Left lung (tissue), 10 donors: Measurements from ENCODE around the gene CORO1C. TPM values are rescaled to one million over a fixed set of nuclear protein-coding genes. Genes with fewer than 3 reads are reported as not detected.
A peak's percentile ranks its signal among the peaks of the same experiment; 100 is the strongest.

Source experiments
- ATAC-seq: fragments of 200-7000 bp; cut with Tn5 transposase; one replicate; pipeline ENCODE4 v1.9.1; 2020; ENCODE audit warnings: moderate library complexity
- DNase-seq, 4 donors: peaks; one replicate each; pipeline ENCODE4 v3.0.0-alpha.2; 2013 to 2020
- H3K27ac ChIP-seq, 2 donors: fragments of 200-600 bp; sonication (generic) in 1 of 2; one replicate each; pipeline versions ENCODE4 v1.5.0 to v1.8.0; 2020 to 2021
- H3K27me3 ChIP-seq, 2 donors: fragments of 200-600 bp; sonication (generic) in 1 of 2; one replicate each; pipeline versions ENCODE4 v1.5.0 to v1.8.0; 2020 to 2021
- H3K36me3 ChIP-seq, 2 donors: fragments of 200-600 bp; sonication (generic) in 1 of 2; one replicate each; pipeline versions ENCODE4 v1.5.0 to v1.8.0; 2020 to 2021
- H3K4me1 ChIP-seq, 2 donors: fragments of 200-600 bp; one replicate each; pipeline ENCODE4 v1.8.0; 2021
- H3K4me3 ChIP-seq, 2 donors: fragments of 200-600 bp; sonication (generic) in 1 of 2; one replicate each; pipeline versions ENCODE4 v1.5.0 to v1.8.0; 2020 to 2021; ENCODE audit warnings: mild to moderate bottlenecking in 1 of 2
- H3K9me3 ChIP-seq, 2 donors: fragments of 200-600 bp; sonication (generic) in 1 of 2; one replicate each; pipeline versions ENCODE4 v1.5.0 to v1.8.0; 2020 to 2021
- CTCF ChIP-seq, 2 donors: fragments of 200-600 bp; sonication (generic) in 1 of 2; IDR thresholded peaks; one replicate each; pipeline versions ENCODE4 v1.5.0 to v1.8.0; 2021; ENCODE audit warnings: antibody characterized with exemption in 2 of 2
- intact Hi-C, 2 donors: fragments of 100-400 bp; cut with DNase I; formaldehyde crosslinking; loops; one replicate each; pipeline versions ENCODE4 v1.11.2 to v1.14.2; 2022
- polyA plus RNA-seq, 6 donors: library from polyadenylated mRNA; unstranded; fragments of 120-200 nt; gene quantifications; one replicate each; pipeline ENCODE4 v1.2.1, GENCODE V29; 2013; ENCODE audit not compliant: insufficient read length in 6 of 6
- total RNA-seq, 2 donors: library from RNA; stranded (reverse); fragmentation: NEBNext Ultra II Directional; extraction: Animal tissue kit (Norgen Biotek cat#: 25700); gene quantifications; one replicate each; pipeline ENCODE4 v1.2.1, GENCODE V29; 2021
- donor health status: DM: no; HTN: yes; CAD: no.
- donor health status: DM: no; HTN: no; CAD: no.

Gene CORO1C
- total and polyA plus RNA-seq, 8 donors = 77.7 to 282 (median 85.9) TPM

- Histone ChIP-seq H3K27me3 (no peaks in the 10 kb centered on the region), H3K27ac (peak overlapping the region; percentile 83 to 88), H3K4me1 (peaks cover 52 to 97% of the 10 kb centered on the region in 2 donors), H3K36me3 (no peaks in the 10 kb centered on the region), H3K4me3 (no peak overlapping the region), H3K9me3 (no peaks in the 10 kb centered on the region)
- DNase-seq (no peak), ATAC-seq (no peak)
- intact Hi-C loops = no loop called here
- no peak for TF ChIP-seq CTCF (IDR thresholded peaks at IDR 0.05)
Observed at GRCh38 chr12:108724890-108725151, 6.5 kb downstream of the CORO1C start.

- no peaks in the 10 kb centered on the region for H3K36me3 ChIP-seq
- ATAC-seq (peak; percentile 65), DNase-seq (peak in 1 of 4 donors; percentile 52)
- no peaks in the 10 kb centered on the region for H3K27me3 ChIP-seq
- peaks cover 52 to 97% of the 10 kb centered on the region in 2 donors for H3K4me1 ChIP-seq
- H3K4me3 ChIP-seq = peak overlapping the region in 1 of 2 donors; percentile 0
- peak overlapping the region; percentile 83 to 88 for H3K27ac ChIP-seq
- intact Hi-C loops = no loop called here
- TF ChIP-seq CTCF (IDR thresholded peaks at IDR 0.05) = no peak
- no peaks in the 10 kb centered on the region for H3K9me3 ChIP-seq
Observed at GRCh38 chr12:108724054-108724889, 7.0 kb downstream of the CORO1C start.

GRCh38 chr12:108722992-108723766 is 8.1 kb downstream of the CORO1C start:
- Histone ChIP-seq H3K27ac (peak overlapping the region; percentile 83 to 88), H3K27me3 (no peaks in the 10 kb centered on the region), H3K36me3 (no peaks in the 10 kb centered on the region), H3K4me3 (no peak overlapping the region), H3K4me1 (peaks cover 52 to 96% of the 10 kb centered on the region in 2 donors), H3K9me3 (no peaks in the 10 kb centered on the region)
- intact Hi-C loops = no loop called here
- DNase-seq (peak in 2 of 4 donors; percentile 49 to 50), ATAC-seq (peak; percentile 54)
- TF ChIP-seq CTCF (IDR thresholded peaks at IDR 0.05) = no peak

- TF ChIP-seq CTCF (IDR thresholded peaks at IDR 0.05) = no peak
Observed at GRCh38 chr12:108722463-108722862, 8.9 kb downstream of the CORO1C start.

GRCh38 chr12:108721824-108722223 is 9.5 kb downstream of the CORO1C start:
- intact Hi-C loops = no loop called here
- Histone ChIP-seq H3K4me3 (no peak overlapping the region), H3K4me1 (peaks cover 43 to 85% of the 10 kb centered on the region in 2 donors), H3K36me3 (no peaks in the 10 kb centered on the region), H3K27ac (peak overlapping the region; percentile 83 to 88), H3K9me3 (no peaks in the 10 kb centered on the region), H3K27me3 (no peaks in the 10 kb centered on the region)
- ATAC-seq = no peak
- no peak for DNase-seq
- no peak for TF ChIP-seq CTCF (IDR thresholded peaks at IDR 0.05)

More at GRCh38 chr12:108722463-108722862, 8.9 kb downstream of the CORO1C start:
- Histone ChIP-seq H3K27me3 (no peaks in the 10 kb centered on the region), H3K36me3 (no peaks in the 10 kb centered on the region), H3K27ac (peak overlapping the region; percentile 83 to 88), H3K9me3 (no peaks in the 10 kb centered on the region), H3K4me3 (no peak overlapping the region), H3K4me1 (peaks cover 47 to 91% of the 10 kb centered on the region in 2 donors)
- intact Hi-C loops = no loop called here
- DNase-seq = no peak
- ATAC-seq = no peak
